AG09309 (cell line): ENCODE results near the gene P2RX7.

Source experiments
- DNase-seq: peaks from one replicate; pipeline ENCODE4 v3.0.0-alpha.2; 2010; ENCODE audit warnings: low read depth
- H3K4me3 ChIP-seq: 2 replicates; pipeline ENCODE4 v1.5.1; 2011; ENCODE audit warnings: mild to moderate bottlenecking, low read depth, low read length, moderate library complexity; ENCODE audit not compliant: control insufficient read depth
- CTCF ChIP-seq: IDR thresholded peaks from 2 replicates; pipeline ENCODE4 v1.5.1; 2011; ENCODE audit warnings: mild to moderate bottlenecking, low read depth, low read length, inconsistent platforms; ENCODE audit not compliant: insufficient read depth, control insufficient read depth; ENCODE audit errors: missing control alignments

Gene P2RX7

GRCh38 chr12:121131941-121132341 is 735 bp upstream of the P2RX7 start:
- no peak for DNase-seq
- no peak overlapping the region for H3K4me3 ChIP-seq

DNA sequence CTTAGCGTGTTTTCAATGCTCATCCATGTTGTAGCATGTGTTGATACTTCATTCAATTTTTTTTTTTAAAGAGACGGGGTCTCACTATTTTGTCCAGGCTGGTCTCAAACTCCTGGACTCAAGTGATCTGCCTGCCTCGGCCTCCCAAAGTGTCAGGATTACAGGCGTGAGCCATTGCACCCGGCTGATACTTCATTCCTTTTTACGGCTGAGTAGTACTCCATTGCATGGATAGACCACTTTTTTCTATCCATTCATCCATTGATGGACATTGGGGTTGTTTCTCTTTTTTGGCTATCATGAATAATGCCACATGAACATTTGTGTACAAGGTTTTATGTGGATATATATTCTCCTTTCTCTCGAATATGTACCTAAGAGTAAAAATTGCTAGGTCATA is 1.2 kb downstream of the P2RX7 start:
- DNase-seq, result no peak
- no peak overlapping the region for H3K4me3 ChIP-seq
- TF ChIP-seq CTCF, result no peak

More at GRCh38 chr12:121131941-121132341, 735 bp upstream of the P2RX7 start:
- no peak for TF ChIP-seq CTCF

DNA sequence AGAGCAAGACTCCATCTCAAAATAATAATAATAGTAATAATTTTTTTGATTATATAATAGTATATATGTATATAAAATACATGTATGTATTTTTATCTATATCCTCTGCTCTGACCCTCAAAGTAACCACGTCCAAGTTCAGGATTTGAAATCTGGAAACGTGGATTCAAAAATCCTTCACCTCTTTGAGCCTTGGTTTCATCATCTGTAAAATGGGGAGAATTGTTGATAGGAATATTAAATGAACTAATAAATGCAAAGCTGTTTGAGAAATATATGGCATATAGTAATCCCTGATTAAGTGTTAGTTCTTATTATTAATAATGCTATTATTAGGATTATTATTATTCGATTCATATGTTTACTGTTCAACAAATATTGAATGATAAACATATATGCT is 2.6 kb downstream of the P2RX7 start:
- no peak overlapping the region for H3K4me3 ChIP-seq
- DNase-seq, result no peak
- TF ChIP-seq CTCF, result no peak

DNA sequence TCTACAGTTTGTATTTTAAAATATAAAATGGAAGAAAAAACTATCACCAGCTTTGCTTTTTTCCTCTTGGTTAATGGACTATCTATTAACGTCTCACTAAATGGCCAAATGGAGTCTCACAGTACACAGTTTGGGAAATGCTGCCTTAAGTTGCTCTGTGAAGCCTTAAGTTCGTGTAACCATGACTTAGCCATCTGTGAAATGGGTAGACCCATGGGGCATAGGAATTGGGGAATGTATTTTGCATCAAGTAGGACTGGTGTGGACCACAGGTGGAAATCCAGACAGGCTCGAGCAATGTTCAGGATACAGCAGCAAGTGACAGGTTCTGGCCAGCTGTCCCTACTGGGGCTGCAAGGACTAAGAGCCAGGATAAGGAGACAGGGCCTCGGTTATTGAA is 4.8 kb downstream of the P2RX7 start:
- DNase-seq, result no peak
- no peak overlapping the region for H3K4me3 ChIP-seq
- TF ChIP-seq CTCF, result no peak

DNA sequence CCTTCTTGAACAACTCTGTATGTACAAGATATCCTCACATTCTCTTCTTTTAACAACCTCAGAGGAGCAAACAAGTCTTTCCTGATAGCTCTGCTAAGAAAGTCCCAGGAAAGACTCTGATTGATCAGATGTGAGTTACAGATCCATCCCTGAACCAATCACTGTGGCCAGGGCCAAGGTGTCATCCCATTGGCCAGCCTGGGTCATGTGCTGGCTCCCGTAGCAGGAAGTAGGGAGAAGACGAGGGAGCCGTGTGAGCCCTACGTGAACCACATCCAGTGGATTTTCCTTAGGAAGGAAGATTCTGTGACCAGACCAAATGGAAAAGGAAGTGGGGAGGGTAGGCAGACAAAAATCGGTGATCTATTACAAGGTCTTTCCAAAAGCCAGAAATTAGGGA is 5.6 kb downstream of the P2RX7 start:
- no peak for TF ChIP-seq CTCF
- H3K4me3 ChIP-seq, result no peak overlapping the region
- no peak for DNase-seq

DNA sequence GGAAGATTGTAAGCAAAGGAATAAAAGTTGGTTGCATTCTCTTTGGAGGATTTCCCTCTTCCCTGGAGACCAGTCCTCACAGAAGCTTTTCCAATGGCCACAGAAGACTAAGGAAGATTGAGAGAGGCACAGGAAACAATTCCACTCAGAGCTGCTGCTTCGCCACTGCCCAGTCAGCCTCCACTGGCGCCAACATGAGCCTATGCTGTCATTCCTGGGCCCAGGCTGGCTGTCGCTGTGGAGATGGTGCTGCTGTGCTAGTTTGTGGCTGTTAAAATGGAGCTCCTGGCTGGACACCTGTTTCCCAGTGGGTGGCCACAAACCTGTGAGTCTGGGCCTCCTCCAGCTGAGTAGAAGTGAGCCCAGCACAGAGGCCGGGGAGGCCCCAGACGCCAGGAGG is 6.6 kb downstream of the P2RX7 start:
- TF ChIP-seq CTCF, result no peak
- no peak overlapping the region for H3K4me3 ChIP-seq
- no peak for DNase-seq

GRCh38 chr12:121142171-121142950 is 9.7 kb downstream of the P2RX7 start:
- no peak for TF ChIP-seq CTCF
- H3K4me3 ChIP-seq, result no peak overlapping the region
- no peak for DNase-seq
